GM19043 (cell line): Measurements from ENCODE around the gene SIRT7.

Experiments used
- ATAC-seq: cut with Tn5 transposase; IDR thresholded peaks from one replicate; pipeline ENCODE4 v1.9.1; 2021; ENCODE audit warnings: low read depth; ENCODE audit not compliant: unreplicated experiment

SIRT7 gene

GRCh38 chr17:81933178-81933699 lies 15.3 kb upstream of the SIRT7 start:
- no peak for ATAC-seq

- ATAC-seq, result no peak
These were observed 14.5 kb upstream of the SIRT7 start for GRCh38 chr17:81932333-81932983.

GRCh38 chr17:81931557-81932332 lies 13.8 kb upstream of the SIRT7 start:
- no peak for ATAC-seq

- ATAC-seq, result no peak
These were observed 13.2 kb upstream of the SIRT7 start for GRCh38 chr17:81931189-81931556.

GRCh38 chr17:81930142-81931125 lies 12.5 kb upstream of the SIRT7 start:
- ATAC-seq, result no peak

GRCh38 chr17:81929253-81930141 lies 11.5 kb upstream of the SIRT7 start:
- no peak for ATAC-seq

GRCh38 chr17:81928544-81929252 lies 10.7 kb upstream of the SIRT7 start:
- no peak for ATAC-seq

GRCh38 chr17:81927653-81928543 lies 9.9 kb upstream of the SIRT7 start, which contains the start of gene MAFG:
Gene MAFG, minus strand, starts transcription at chr17:81927735. Its CDS starts 4,550 bp downstream, at chr17:81923185.
- peak; percentile 71 for ATAC-seq

GRCh38 chr17:81927152-81927652 lies 9.2 kb upstream of the SIRT7 start:
- ATAC-seq, result no peak

GRCh38 chr17:81926451-81927151 lies 8.6 kb upstream of the SIRT7 start:
- ATAC-seq, result no peak

- no peak for ATAC-seq
These were observed 8.0 kb upstream of the SIRT7 start for GRCh38 chr17:81925860-81926450.

- ATAC-seq, result no peak
These were observed 6.9 kb upstream of the SIRT7 start for GRCh38 chr17:81924557-81925532.

- ATAC-seq, result no peak
These were observed 5.6 kb upstream of the SIRT7 start for GRCh38 chr17:81923302-81924260.

GRCh38 chr17:81922566-81923301 lies 4.8 kb upstream of the SIRT7 start:
- ATAC-seq, result no peak
